C4-2B (cell line): ENCODE results near the gene SUN1.

Source experiments
- ZFX ChIP-seq: fragments of 450-650 bp; IDR thresholded peaks from 2 replicates; pipeline ENCODE4 v1.6.1; 2017
- TF ChIP-seq, protein P1 (sequence below): fragments of 450-650 bp; conservative IDR thresholded peaks from 2 replicates; pipeline ENCODE4 v1.5.1; 2017; ENCODE audit warnings: mild to moderate bottlenecking

DNA sequence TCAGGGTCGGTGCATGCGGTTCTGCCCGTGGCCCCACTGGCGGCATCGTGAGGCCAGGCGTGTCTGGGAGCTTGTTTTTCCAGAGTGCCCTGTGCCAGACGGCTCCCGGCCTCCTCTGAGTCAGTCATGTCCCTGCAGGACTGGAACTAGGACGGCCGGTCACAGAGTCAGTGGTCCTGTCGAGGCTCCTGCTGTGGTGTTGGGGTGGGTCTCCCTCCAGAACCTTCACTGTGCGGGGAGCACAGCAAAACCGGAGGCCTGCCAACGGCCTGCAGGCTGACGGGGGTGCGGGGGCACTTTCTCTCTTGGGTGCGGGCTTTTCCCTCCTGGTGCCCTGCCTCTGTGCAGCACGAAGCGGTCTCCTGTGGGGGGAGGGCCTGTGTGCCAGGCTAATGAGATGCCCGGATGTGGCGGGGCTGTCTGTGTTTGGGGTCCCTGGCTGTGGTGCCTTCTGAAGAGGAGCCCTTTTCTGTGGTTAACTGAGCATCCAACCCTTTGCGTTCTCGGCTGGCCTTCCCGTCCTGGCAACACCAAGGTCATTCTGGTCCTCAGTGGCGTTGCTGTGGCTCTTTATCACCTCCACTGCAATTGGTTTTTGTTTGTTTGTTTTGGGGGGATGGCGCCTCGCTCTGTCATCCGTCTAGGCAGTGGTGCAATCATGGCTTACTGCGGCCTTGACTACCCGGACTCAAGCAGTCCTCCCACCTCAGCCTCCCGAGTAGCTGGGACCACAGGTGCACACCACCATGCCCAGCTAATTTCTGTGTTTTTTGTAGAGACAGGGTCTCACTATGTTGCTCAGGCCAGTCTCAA is 52.1 kb downstream of the SUN1 start:
- TF ChIP-seq, protein P1, sequence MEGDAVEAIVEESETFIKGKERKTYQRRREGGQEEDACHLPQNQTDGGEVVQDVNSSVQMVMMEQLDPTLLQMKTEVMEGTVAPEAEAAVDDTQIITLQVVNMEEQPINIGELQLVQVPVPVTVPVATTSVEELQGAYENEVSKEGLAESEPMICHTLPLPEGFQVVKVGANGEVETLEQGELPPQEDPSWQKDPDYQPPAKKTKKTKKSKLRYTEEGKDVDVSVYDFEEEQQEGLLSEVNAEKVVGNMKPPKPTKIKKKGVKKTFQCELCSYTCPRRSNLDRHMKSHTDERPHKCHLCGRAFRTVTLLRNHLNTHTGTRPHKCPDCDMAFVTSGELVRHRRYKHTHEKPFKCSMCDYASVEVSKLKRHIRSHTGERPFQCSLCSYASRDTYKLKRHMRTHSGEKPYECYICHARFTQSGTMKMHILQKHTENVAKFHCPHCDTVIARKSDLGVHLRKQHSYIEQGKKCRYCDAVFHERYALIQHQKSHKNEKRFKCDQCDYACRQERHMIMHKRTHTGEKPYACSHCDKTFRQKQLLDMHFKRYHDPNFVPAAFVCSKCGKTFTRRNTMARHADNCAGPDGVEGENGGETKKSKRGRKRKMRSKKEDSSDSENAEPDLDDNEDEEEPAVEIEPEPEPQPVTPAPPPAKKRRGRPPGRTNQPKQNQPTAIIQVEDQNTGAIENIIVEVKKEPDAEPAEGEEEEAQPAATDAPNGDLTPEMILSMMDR, result no peak
- TF ChIP-seq ZFX, result no peak
